Lung (tissue), 12 donors: ENCODE measurements around the gene ARID1B. TPM values are rescaled to one million over a fixed set of nuclear protein-coding genes. Genes with fewer than 3 reads are reported as not detected.

ENCODE experiments used
- ATAC-seq: fragments of 200-7000 bp; cut with Tn5 transposase; one replicate; pipeline ENCODE4 v1.9.1; 2020; ENCODE audit warnings: moderate number of reproducible peaks; ENCODE audit not compliant: insufficient read depth, low FRiP score
- DNase-seq, 3 donors: peaks; one replicate each; pipeline ENCODE4 v3.0.0-alpha.2; 2013 to 2017
- H3K27ac ChIP-seq, 2 donors: one replicate each; pipeline ENCODE4 v1.5.1; 2013; ENCODE audit warnings: mild to moderate bottlenecking in 2 of 2, moderate library complexity in 2 of 2, control low read depth in 1 of 2, inconsistent platforms in 1 of 2, low read depth in 1 of 2, low read length in 1 of 2
- H3K27me3 ChIP-seq, 3 donors: one replicate each; pipeline ENCODE4 v1.5.1; 2013; ENCODE audit warnings: low read length in 2 of 3; ENCODE audit not compliant: control insufficient read depth in 3 of 3, insufficient read depth in 3 of 3
- H3K36me3 ChIP-seq, 4 donors: one replicate each; pipeline ENCODE4 v1.5.1; 2013; ENCODE audit warnings: low read length in 4 of 4, mild to moderate bottlenecking in 1 of 4, moderate library complexity in 1 of 4; ENCODE audit not compliant: control insufficient read depth in 4 of 4, insufficient read depth in 4 of 4
- H3K4me1 ChIP-seq, 5 donors: one replicate each; pipeline ENCODE4 v1.5.1; 2013; ENCODE audit warnings: low read length in 5 of 5, mild to moderate bottlenecking in 2 of 5, moderate library complexity in 1 of 5; ENCODE audit not compliant: control insufficient read depth in 5 of 5, insufficient read depth in 5 of 5
- H3K4me3 ChIP-seq: one replicate; pipeline ENCODE4 v1.5.1; 2013; ENCODE audit warnings: mild to moderate bottlenecking, control low read depth, moderate library complexity
- H3K9ac ChIP-seq, 2 donors: one replicate each; pipeline ENCODE4 v1.5.1; 2013; ENCODE audit warnings: low read length in 2 of 2, control low read depth in 1 of 2; ENCODE audit not compliant: insufficient read depth in 1 of 2
- H3K9me3 ChIP-seq, 4 donors: one replicate each; pipeline ENCODE4 v1.5.1; 2013; ENCODE audit warnings: low read length in 3 of 4, mild to moderate bottlenecking in 1 of 4, moderate library complexity in 1 of 4; ENCODE audit not compliant: control insufficient read depth in 4 of 4, insufficient read depth in 3 of 4
- CTCF ChIP-seq: IDR thresholded peaks from 2 replicates; pipeline ENCODE4 v1.5.1; 2012; ENCODE audit warnings: mild to moderate bottlenecking; ENCODE audit errors: control extremely low read depth, extremely low read depth
- WGBS, 2 donors: extraction: QIAGEN DNeasy Blood & Tissue Kit; methylation state at CpG; one replicate each; pipeline ENCODE4 v1.1.7; 2013; 5-methylcytosine and 5-hydroxymethylcytosine counted together
- polyA plus RNA-seq, 2 donors: library from polyadenylated mRNA; stranded (reverse); fragments of 200-250 nt; gene quantifications; one replicate each; pipeline ENCODE4 v1.2.1, GENCODE V29; 2013
- total RNA-seq, 2 donors: library from RNA; depleted of rRNA in 1 of 2; stranded (reverse); fragments of >200 nt in 1 of 2; gene quantifications; one replicate each; pipeline ENCODE4 v1.2.1, GENCODE V29; 2014 to 2021
- donor health status: control.
- donor health status: control.
- donor health status: Bipolar disorder and iron deficiency.
- donor health status: healthy.
- donor health status: DM: yes; HTN: yes; CAD: no.

The ARID1B gene
- total and polyA plus RNA-seq, 4 donors, result 10.5 to 239 (median 50.9) TPM

DNA sequence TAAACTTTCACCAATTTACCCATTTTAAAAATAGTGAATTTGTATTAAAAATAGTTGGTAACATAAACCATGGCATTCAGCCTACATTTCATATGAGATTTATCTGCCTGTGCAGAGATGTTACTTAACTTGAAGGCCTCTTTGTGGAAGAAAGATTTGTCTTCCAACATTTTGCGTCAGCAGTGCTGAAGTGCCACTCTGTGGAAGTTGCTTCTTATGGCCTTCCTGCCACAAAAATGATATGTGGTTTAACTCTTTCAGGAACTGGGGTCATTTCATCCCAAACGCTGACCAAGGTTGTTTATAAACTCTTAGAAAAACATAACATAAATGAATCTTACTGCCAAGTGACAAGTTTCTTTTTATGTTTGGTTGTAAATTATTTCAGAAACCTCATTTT is 246.8 kb downstream of the ARID1B start:
- no peak for TF ChIP-seq CTCF
- no peak for ATAC-seq
- peaks cover 1 to 41% (median 9%) of the 10 kb centered on the region in 5 donors for H3K4me1 ChIP-seq
- H3K9me3 ChIP-seq, result no peaks in the 10 kb centered on the region
- peak in 2 of 3 donors; percentile 46 to 76 for DNase-seq
- no peaks in the 10 kb centered on the region for H3K27me3 ChIP-seq
- H3K9ac ChIP-seq, result no peak overlapping the region
- no peaks in the 10 kb centered on the region for H3K36me3 ChIP-seq
- WGBS, 2 donors, result 4 to 7% methylated on average over 2 of the region's 2 CpGs
- H3K4me3 ChIP-seq, result no peak overlapping the region
- H3K27ac ChIP-seq, result no peak overlapping the region

- WGBS, 2 donors, result 34 to 62% methylated on average over 3 of the region's 3 CpGs
- H3K27me3 ChIP-seq, result no peaks in the 10 kb centered on the region
Observed at GRCh38 chr6:157024745-157025144, 247.6 kb downstream of the ARID1B start.

GRCh38 chr6:157025437-157025836 is 248.3 kb downstream of the ARID1B start:
- Histone ChIP-seq H3K4me1 (peaks cover 4 to 28% (median 7%) of the 10 kb centered on the region in 5 donors), H3K27me3 (no peaks in the 10 kb centered on the region), H3K36me3 (no peaks in the 10 kb centered on the region), H3K9me3 (peaks cover 0 to 5% (median 0%) of the 10 kb centered on the region in 4 donors), H3K27ac (no peak overlapping the region), H3K9ac (no peak overlapping the region), H3K4me3 (no peak overlapping the region)
- ATAC-seq, result no peak
- TF ChIP-seq CTCF, result no peak
- no peak for DNase-seq
- WGBS, 2 donors, result 54 to 89% methylated on average over 1 of the region's 1 CpG

More at GRCh38 chr6:157024745-157025144, 247.6 kb downstream of the ARID1B start:
- DNase-seq (no peak), ATAC-seq (no peak)
- TF ChIP-seq CTCF, result no peak
- no peak overlapping the region for H3K27ac ChIP-seq
- no peaks in the 10 kb centered on the region for H3K36me3 ChIP-seq
- peaks cover 4 to 34% (median 7%) of the 10 kb centered on the region in 5 donors for H3K4me1 ChIP-seq
- no peak overlapping the region for H3K9ac ChIP-seq
- H3K9me3 ChIP-seq, result peaks cover 0 to 3% (median 0%) of the 10 kb centered on the region in 4 donors
- H3K4me3 ChIP-seq, result no peak overlapping the region
